ENCODE measurements around the gene FCHO2. TPM values are rescaled to one million over a fixed set of nuclear protein-coding genes. Genes with fewer than 3 reads are reported as not detected.

FCHO2 gene
- total RNA-seq, 1 donor from 2014 or later, result 5.3 TPM

- no peak overlapping the region for H3K27ac Mint-ChIP-seq
- peaks cover 9% of the 10 kb centered on the region for H3K9me3 Mint-ChIP-seq
- no peak for ATAC-seq (ENCODE audit: low read depth)
- TF ChIP-seq CTCF (IDR thresholded peaks at IDR 0.05), result no peak
- intact Hi-C loops (cut with micrococcal nuclease), result no loop called here
- no peaks in the 10 kb centered on the region for H3K4me1 Mint-ChIP-seq
- DNase-seq, result no peak
- no peak overlapping the region for H3K4me3 Mint-ChIP-seq
- POLR2A ChIA-PET, result no interaction called here
- H3K36me3 Mint-ChIP-seq (ENCODE audit: low read depth), result no peaks in the 10 kb centered on the region
- H3K27me3 Mint-ChIP-seq, result peaks cover 11% of the 10 kb centered on the region
- CTCF ChIA-PET, result no interaction called here
These were observed 148.0 kb downstream of the FCHO2 start for GRCh38 chr5:73103870-73104299.

GRCh38 chr5:73104326-73104725 is 148.5 kb downstream of the FCHO2 start:
- intact Hi-C loops (cut with micrococcal nuclease), result no loop called here
- no peak overlapping the region for H3K27ac Mint-ChIP-seq
- TF ChIP-seq CTCF (IDR thresholded peaks at IDR 0.05), result no peak
- H3K36me3 Mint-ChIP-seq (ENCODE audit: low read depth), result no peaks in the 10 kb centered on the region
- POLR2A ChIA-PET, result no interaction called here
- no peak overlapping the region for H3K4me3 Mint-ChIP-seq
- peaks cover 11% of the 10 kb centered on the region for H3K27me3 Mint-ChIP-seq
- CTCF ChIA-PET, result no interaction called here
- peaks cover 9% of the 10 kb centered on the region for H3K9me3 Mint-ChIP-seq
- DNase-seq (no peak), ATAC-seq (ENCODE audit: low read depth) (no peak)
- H3K4me1 Mint-ChIP-seq, result no peaks in the 10 kb centered on the region

- Mint-ChIP-seq H3K4me1 (no peaks in the 10 kb centered on the region), H3K27ac (no peak overlapping the region), H3K4me3 (no peak overlapping the region), H3K27me3 (peaks cover 10% of the 10 kb centered on the region), H3K36me3 (ENCODE audit: low read depth) (no peaks in the 10 kb centered on the region), H3K9me3 (peaks cover 9% of the 10 kb centered on the region)
- no peak for TF ChIP-seq CTCF (IDR thresholded peaks at IDR 0.05)
- intact Hi-C loops (cut with micrococcal nuclease), result no loop called here
- ATAC-seq (ENCODE audit: low read depth), result no peak
- CTCF ChIA-PET, result no interaction called here
- no peak for DNase-seq
- POLR2A ChIA-PET, result no interaction called here
These were observed 150.5 kb downstream of the FCHO2 start for GRCh38 chr5:73106335-73106734.

- intact Hi-C loops (cut with micrococcal nuclease), result no loop called here
- ChIA-PET POLR2A (no interaction called here), CTCF (no interaction called here)
- Mint-ChIP-seq H3K4me1 (no peaks in the 10 kb centered on the region), H3K9me3 (peaks cover 9% of the 10 kb centered on the region), H3K27me3 (peaks cover 21% of the 10 kb centered on the region), H3K36me3 (ENCODE audit: low read depth) (no peaks in the 10 kb centered on the region), H3K4me3 (no peak overlapping the region), H3K27ac (no peak overlapping the region)
- DNase-seq (no peak), ATAC-seq (ENCODE audit: low read depth) (no peak)
- no peak for TF ChIP-seq CTCF (IDR thresholded peaks at IDR 0.05)
These were observed 154.3 kb downstream of the FCHO2 start for GRCh38 chr5:73110190-73110589.

- no peak for ATAC-seq (ENCODE audit: low read depth)
- TF ChIP-seq CTCF (IDR thresholded peaks at IDR 0.05), result no peak
- CTCF ChIA-PET, result no interaction called here
- Mint-ChIP-seq H3K4me1 (no peaks in the 10 kb centered on the region), H3K36me3 (ENCODE audit: low read depth) (no peaks in the 10 kb centered on the region), H3K27ac (no peak overlapping the region), H3K4me3 (no peak overlapping the region), H3K27me3 (peaks cover 31% of the 10 kb centered on the region), H3K9me3 (peaks cover 6% of the 10 kb centered on the region)
- POLR2A ChIA-PET, result no interaction called here
- intact Hi-C loops (cut with micrococcal nuclease), result no loop called here
- no peak for DNase-seq
These were observed 155.7 kb downstream of the FCHO2 start for GRCh38 chr5:73111536-73111935.

Measured in activated B cell treated with CpG ODN at 0.5 μM for 24 hours (primary cell).